ENCODE results near the gene MAPT. TPM values are rescaled to one million over a fixed set of nuclear protein-coding genes. Genes with fewer than 3 reads are reported as not detected.

MAPT gene
- total and polyA plus RNA-seq, 2 of the 13 experiments (the other 11 are each of a cell fraction or from before 2014, with no cell fraction given), result 2.1 to 2.8 TPM

GRCh38 chr17:46002311-46002972 is 108.1 kb downstream of the MAPT start (continued):
- TF ChIP-seq ZNF318 (CRISPR knock-in tag; IDR thresholded peaks at IDR 0.05) (no peak), NFE2L1 (CRISPR knock-in tag; IDR thresholded peaks at IDR 0.05; ENCODE audit: borderline replicate concordance) (no peak), TFDP2 (CRISPR knock-in tag; IDR thresholded peaks at IDR 0.05) (peak; percentile 45; the same call in 1 of the 2 replicates), SATB2 (CRISPR knock-in tag; IDR thresholded peaks at IDR 0.05) (no peak), ZNF879 (CRISPR knock-in tag; IDR thresholded peaks at IDR 0.05) (0 out of 2 replicates have a peak, but pooled peaks have one; percentile 39), ZBTB20 (CRISPR knock-in tag; IDR thresholded peaks at IDR 0.05; ENCODE audit: borderline replicate concordance, low read depth) (no peak), EP300 (IDR thresholded peaks at IDR 0.05; ENCODE audit: low read depth in 2 of 2, low read length in 2 of 2) (0 out of 4 replicates have a peak, but pooled peaks of 1 of the 2 experiments have one; percentile 55), EP300 (CRISPR knock-in tag; IDR thresholded peaks at IDR 0.05; ENCODE audit: borderline replicate concordance) (no peak), HMG20B (CRISPR knock-in tag; conservative IDR thresholded peaks at IDR 0.05) (no peak), ZNF530 (CRISPR knock-in tag; IDR thresholded peaks at IDR 0.05; ENCODE audit: low read depth) (no peak), SSRP1 (CRISPR knock-in tag; IDR thresholded peaks at IDR 0.05) (no peak), ZNF547 (CRISPR knock-in tag; IDR thresholded peaks at IDR 0.05) (no peak), ATAD3A (CRISPR knock-in tag; IDR thresholded peaks at IDR 0.05) (no peak), ZKSCAN8 (CRISPR knock-in tag; IDR thresholded peaks at IDR 0.05; ENCODE audit: borderline replicate concordance) (no peak), ARNTL (CRISPR knock-in tag; IDR thresholded peaks at IDR 0.05) (no peak)
- TF ChIP-seq, protein P1, sequence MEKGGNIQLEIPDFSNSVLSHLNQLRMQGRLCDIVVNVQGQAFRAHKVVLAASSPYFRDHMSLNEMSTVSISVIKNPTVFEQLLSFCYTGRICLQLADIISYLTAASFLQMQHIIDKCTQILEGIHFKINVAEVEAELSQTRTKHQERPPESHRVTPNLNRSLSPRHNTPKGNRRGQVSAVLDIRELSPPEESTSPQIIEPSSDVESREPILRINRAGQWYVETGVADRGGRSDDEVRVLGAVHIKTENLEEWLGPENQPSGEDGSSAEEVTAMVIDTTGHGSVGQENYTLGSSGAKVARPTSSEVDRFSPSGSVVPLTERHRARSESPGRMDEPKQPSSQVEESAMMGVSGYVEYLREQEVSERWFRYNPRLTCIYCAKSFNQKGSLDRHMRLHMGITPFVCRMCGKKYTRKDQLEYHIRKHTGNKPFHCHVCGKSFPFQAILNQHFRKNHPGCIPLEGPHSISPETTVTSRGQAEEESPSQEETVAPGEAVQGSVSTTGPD (CRISPR knock-in tag; IDR thresholded peaks at IDR 0.05), result 0 out of 2 replicates have a peak, but pooled peaks have one; percentile 56

Measured in HepG2 (cell line).